Mucosa of stomach (tissue), 1 donor: ENCODE measurements around the gene RAB1A.

ENCODE experiments used
- H3K27me3 ChIP-seq: one replicate; pipeline ENCODE4 v1.7.0; 2013; ENCODE audit warnings: mild to moderate bottlenecking, low read length; ENCODE audit not compliant: control insufficient read depth, insufficient read depth
- H3K36me3 ChIP-seq: one replicate; pipeline ENCODE4 v1.7.0; 2013; ENCODE audit warnings: low read length; ENCODE audit not compliant: control insufficient read depth, insufficient read depth
- H3K4me1 ChIP-seq: one replicate; pipeline ENCODE4 v1.7.0; 2013; ENCODE audit warnings: mild to moderate bottlenecking, low read length; ENCODE audit not compliant: control insufficient read depth, insufficient read depth
- H3K4me3 ChIP-seq: one replicate; pipeline ENCODE4 v1.7.0; 2013; ENCODE audit warnings: low read length
- H3K9ac ChIP-seq: one replicate; pipeline ENCODE4 v1.7.0; 2013; ENCODE audit warnings: mild to moderate bottlenecking, low read length, moderate library complexity
- H3K9me3 ChIP-seq: one replicate; pipeline ENCODE4 v1.7.0; 2013; ENCODE audit warnings: mild to moderate bottlenecking, low read length, moderate library complexity; ENCODE audit not compliant: control insufficient read depth
- donor health status: Pancreatic carcinoma.

Gene RAB1A

DNA sequence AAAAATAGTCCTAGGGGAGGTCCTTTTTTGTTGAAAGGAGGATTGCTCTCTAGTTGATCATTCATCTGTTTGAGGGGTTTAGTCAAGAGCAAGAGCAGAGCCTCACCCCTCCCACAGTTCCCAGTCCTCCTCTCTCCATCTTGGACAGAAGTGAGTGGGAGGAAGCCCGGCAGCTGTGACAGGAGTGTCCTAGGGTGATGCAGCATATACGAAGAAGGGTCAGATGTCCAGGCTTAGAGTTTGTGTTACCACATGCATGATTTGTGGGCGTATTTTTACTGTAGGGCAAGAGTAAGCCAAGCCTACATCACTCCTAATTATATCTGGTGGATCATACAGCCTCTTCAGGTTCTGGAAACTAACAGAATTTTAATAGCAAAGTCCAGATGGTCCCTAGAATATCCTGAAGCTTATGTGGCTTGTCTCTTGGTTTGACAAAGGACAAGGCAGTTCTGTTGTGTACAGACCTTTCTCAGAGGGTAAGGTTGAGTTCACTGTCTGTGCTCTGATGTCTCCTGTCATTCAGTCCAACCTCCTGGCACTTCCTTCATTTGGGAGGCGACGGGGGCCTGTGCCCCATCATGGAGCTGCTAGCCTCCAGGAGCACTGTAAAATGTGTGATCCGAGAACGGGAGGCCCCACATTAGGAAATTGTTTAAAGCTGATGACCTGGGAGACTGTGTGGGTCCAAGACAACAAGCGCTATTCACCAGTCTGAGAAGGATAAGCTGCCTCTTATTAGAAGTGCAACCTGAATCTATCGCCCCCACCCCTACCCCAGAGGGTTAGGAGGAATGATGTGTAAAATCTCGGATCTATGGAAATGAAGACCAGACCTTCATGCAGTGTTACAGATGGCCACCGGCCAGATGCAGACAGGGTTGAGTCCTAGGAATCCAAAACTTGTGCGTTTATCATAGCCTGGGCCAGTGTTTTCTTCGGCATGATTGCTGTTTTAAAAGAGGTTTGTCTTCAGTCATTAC, 66.8 kb downstream of the RAB1A start:
- Histone ChIP-seq H3K4me1 (peaks cover 29% of the 10 kb centered on the region), H3K36me3 (no peaks in the 10 kb centered on the region), H3K9me3 (no peaks in the 10 kb centered on the region), H3K9ac (peak overlapping the region; percentile 11), H3K4me3 (no peak overlapping the region), H3K27me3 (no peaks in the 10 kb centered on the region)

DNA sequence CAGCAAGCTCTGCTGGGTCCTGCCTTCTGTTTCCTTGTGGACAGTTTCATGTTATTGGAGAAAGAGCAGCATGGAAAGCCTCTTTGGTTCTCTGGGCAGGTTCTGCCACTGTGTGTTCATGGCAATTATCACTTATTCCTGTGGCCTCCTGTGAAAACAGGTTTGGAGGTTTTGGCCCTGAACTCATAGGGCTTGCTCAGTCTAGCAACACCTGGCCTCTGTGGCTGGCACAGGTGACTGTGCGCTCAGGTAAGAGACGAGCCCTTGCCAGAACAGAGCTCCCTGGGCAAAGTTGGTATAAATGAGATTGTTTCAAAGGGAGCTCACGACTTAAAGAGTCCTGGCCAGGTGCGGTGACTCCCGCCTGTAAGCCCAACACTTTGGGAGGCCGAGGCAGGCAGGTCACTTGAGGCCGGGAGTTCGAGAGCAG, 68.0 kb downstream of the RAB1A start:
- no peaks in the 10 kb centered on the region for H3K36me3 ChIP-seq
- H3K4me1 ChIP-seq, result peaks cover 36% of the 10 kb centered on the region
- H3K4me3 ChIP-seq, result no peak overlapping the region
- H3K9ac ChIP-seq, result no peak overlapping the region
- H3K9me3 ChIP-seq, result no peaks in the 10 kb centered on the region
- no peaks in the 10 kb centered on the region for H3K27me3 ChIP-seq

- no peaks in the 10 kb centered on the region for H3K27me3 ChIP-seq
- H3K9ac ChIP-seq, result no peak overlapping the region
Measured at GRCh38 chr2:65061146-65061909, 68.6 kb downstream of the RAB1A start.

GRCh38 chr2:65059071-65059470, 70.8 kb downstream of the RAB1A start:
- no peaks in the 10 kb centered on the region for H3K36me3 ChIP-seq
- no peak overlapping the region for H3K9ac ChIP-seq
- no peak overlapping the region for H3K4me3 ChIP-seq
- no peaks in the 10 kb centered on the region for H3K27me3 ChIP-seq
- H3K4me1 ChIP-seq, result peaks cover 31% of the 10 kb centered on the region
- no peaks in the 10 kb centered on the region for H3K9me3 ChIP-seq

More at GRCh38 chr2:65061146-65061909, 68.6 kb downstream of the RAB1A start:
- Histone ChIP-seq H3K9me3 (no peaks in the 10 kb centered on the region), H3K4me1 (peaks cover 36% of the 10 kb centered on the region), H3K36me3 (no peaks in the 10 kb centered on the region), H3K4me3 (no peak overlapping the region)

GRCh38 chr2:65057391-65058052, 72.4 kb downstream of the RAB1A start:
- Histone ChIP-seq H3K4me3 (no peak overlapping the region), H3K4me1 (peaks cover 21% of the 10 kb centered on the region)

DNA sequence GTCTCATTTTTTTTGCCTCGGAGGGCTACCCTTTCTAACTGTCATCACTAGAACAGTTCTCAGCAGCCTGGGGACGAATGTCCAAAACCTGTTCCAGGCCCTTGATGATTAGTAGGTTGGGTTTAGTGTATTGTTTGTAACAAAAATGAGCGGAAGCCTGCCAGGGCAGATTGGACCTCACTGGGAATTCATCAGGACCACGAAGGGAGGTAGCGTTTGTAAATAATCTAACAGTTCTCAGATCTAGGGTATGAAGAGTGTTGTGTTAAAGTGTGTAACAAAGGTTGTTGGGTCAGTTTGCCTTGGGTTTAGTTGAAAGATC, 72.9 kb downstream of the RAB1A start:
- peaks cover 20% of the 10 kb centered on the region for H3K4me1 ChIP-seq
- no peaks in the 10 kb centered on the region for H3K36me3 ChIP-seq
- H3K27me3 ChIP-seq, result no peaks in the 10 kb centered on the region
- H3K4me3 ChIP-seq, result peak overlapping the region; percentile 54
- H3K9me3 ChIP-seq, result no peaks in the 10 kb centered on the region
- H3K9ac ChIP-seq, result peak overlapping the region; percentile 55

More at GRCh38 chr2:65057391-65058052, 72.4 kb downstream of the RAB1A start:
- Histone ChIP-seq H3K9me3 (no peaks in the 10 kb centered on the region), H3K9ac (peak overlapping the region; percentile 55), H3K36me3 (no peaks in the 10 kb centered on the region), H3K27me3 (no peaks in the 10 kb centered on the region)

DNA sequence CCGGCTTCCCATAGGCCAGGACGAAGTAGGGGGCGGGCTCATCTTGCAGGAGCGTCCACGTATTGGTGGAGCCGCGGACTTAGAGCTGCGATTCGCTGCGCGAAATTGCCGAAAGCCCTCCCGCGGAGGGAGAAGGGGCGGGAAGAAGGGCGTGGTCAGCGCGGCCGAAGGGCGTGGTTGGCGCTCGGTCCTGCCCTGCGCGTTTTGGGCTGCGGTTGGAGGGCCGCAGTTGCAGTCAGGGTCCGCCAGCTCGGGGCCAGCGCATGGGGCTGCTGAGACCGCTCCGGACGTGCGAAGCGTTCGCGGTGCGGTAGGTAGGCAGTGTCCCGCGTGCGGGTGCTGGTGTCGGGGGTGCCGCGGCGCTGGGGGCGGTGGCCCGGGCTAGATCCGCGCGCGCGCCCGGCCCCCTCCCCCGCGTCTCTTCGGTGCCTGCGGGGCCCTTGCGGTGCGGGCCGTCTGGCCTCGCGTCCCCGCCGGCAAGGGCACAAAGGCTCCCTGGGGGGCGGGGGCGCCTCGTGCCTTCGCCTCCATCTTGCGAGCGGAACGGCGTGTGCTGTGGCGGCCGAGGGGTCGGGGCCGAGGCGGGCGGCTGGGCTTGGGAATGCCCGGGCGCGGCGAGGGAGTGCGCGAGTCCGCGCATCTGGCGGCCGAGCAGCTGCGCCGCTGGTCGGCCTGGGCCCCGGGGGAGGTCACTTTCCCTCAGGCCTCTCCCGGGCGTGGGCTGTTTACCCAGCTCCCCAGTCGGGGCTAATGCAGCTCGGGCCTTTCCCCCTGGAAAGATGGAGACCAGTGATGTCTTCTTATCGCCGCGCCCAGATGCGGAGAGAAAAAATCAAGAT, 73.5 kb downstream of the RAB1A start, which contains the start of gene CEP68:
TSS of gene CEP68 (plus strand) at position 202 of the 839 bp plus-strand sequence. CDS start 13,029 bp downstream, outside the sequence.
- Histone ChIP-seq H3K4me1 (peaks cover 14% of the 10 kb centered on the region), H3K4me3 (peak within 1 kb of the TSS; percentile 54), H3K36me3 (no peaks in the 10 kb centered on the region), H3K27me3 (no peaks in the 10 kb centered on the region), H3K9ac (peak within 1 kb of the TSS; percentile 55), H3K9me3 (no peaks in the 10 kb centered on the region)

GRCh38 chr2:65055422-65056214, 74.3 kb downstream of the RAB1A start:
- Histone ChIP-seq H3K36me3 (no peaks in the 10 kb centered on the region), H3K9me3 (no peaks in the 10 kb centered on the region), H3K9ac (peak overlapping the region; percentile 55), H3K27me3 (no peaks in the 10 kb centered on the region), H3K4me3 (peak overlapping the region; percentile 54), H3K4me1 (peaks cover 11% of the 10 kb centered on the region)

DNA sequence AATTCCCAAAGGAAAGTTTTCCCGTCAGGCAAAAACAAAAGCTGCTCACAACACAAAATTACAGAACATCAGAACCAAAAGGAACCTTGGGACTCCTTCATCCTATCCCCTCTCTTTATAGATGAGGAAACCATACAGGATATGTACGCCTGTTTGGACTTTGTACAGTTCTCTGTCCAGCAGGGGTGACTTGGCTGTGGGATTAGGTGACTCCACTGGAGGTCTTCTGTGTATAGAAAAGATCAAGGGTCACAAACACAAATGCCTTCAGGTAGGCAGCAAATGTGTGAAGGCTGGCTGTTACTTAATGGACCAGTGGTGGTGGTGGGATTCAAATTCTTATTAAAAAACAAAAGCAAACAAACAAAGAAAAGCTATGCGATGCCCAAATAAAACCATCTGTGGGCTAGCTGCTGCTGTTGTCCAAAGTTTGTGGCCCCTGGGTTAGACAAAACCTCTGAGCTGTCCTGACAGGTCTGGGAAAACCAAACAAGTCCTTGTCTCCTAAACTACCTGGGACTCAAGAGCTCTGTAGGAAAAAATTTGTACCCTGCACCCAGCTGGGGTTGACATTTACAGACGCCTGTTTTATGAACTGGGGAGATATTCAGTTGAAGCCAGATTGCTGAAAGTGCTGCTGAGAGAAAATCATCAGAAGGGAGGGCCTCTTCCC, 75.0 kb downstream of the RAB1A start:
- peaks cover 11% of the 10 kb centered on the region for H3K4me1 ChIP-seq
- H3K36me3 ChIP-seq, result no peaks in the 10 kb centered on the region
- no peaks in the 10 kb centered on the region for H3K9me3 ChIP-seq
- H3K27me3 ChIP-seq, result no peaks in the 10 kb centered on the region
- H3K4me3 ChIP-seq, result no peak overlapping the region
- H3K9ac ChIP-seq, result no peak overlapping the region

- peaks cover 11% of the 10 kb centered on the region for H3K4me1 ChIP-seq
- no peaks in the 10 kb centered on the region for H3K9me3 ChIP-seq
- H3K9ac ChIP-seq, result no peak overlapping the region
- H3K36me3 ChIP-seq, result no peaks in the 10 kb centered on the region
- no peak overlapping the region for H3K4me3 ChIP-seq
- no peaks in the 10 kb centered on the region for H3K27me3 ChIP-seq
Measured at GRCh38 chr2:65053199-65053598, 76.7 kb downstream of the RAB1A start.
